HG03442 (cell line): ENCODE measurements around the gene CDK6.

Experiments
- ATAC-seq: cut with Tn5 transposase; IDR thresholded peaks from one replicate; pipeline ENCODE4 v1.9.1; 2021; ENCODE audit warnings: mild to moderate bottlenecking, moderate library complexity; ENCODE audit not compliant: unreplicated experiment

CDK6 gene

DNA sequence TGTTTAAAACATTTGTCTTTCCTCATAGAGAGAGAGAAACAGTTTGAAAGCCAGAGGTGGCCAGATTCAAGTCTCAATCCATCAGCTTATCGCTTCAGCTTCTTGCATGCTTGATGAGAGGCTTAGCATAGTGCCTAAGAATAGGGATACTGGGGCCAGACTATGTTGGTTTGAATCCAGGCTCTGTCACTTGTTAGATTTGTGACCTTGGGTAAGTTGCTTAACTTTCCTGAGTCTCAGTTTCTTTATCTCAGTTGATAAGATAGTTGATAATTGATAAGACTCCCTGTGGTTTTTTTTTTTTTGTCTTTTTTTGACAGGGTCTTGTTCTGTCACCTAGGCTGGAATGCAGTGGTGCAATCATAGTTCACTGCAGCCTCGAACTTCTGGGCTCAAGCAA lies 12.1 kb upstream of the CDK6 start:
- ATAC-seq, result no peak

DNA sequence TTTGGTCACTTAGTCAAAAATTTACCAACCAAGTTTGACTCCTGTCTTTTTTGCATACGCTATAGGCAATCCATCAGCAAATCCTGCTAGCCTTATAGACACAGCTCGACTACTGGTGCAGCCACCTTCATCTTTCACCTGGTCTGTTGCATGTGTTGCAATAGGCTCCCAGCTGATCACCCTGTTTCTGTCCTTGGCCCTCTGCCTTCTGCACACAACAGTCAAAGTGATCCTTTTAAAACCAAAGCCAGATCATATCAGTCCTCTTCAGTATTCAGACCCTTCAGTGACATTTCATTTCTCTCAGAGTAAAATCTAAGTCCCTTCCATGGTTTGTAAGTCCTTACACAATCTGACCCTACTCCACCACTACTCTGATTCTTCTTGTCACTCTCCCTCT lies 10.9 kb upstream of the CDK6 start:
- no peak for ATAC-seq

- ATAC-seq, result no peak
Measured at GRCh38 chr7:92845736-92846135, 9.4 kb upstream of the CDK6 start.

GRCh38 chr7:92843781-92844180 lies 7.4 kb upstream of the CDK6 start:
- no peak for ATAC-seq

DNA sequence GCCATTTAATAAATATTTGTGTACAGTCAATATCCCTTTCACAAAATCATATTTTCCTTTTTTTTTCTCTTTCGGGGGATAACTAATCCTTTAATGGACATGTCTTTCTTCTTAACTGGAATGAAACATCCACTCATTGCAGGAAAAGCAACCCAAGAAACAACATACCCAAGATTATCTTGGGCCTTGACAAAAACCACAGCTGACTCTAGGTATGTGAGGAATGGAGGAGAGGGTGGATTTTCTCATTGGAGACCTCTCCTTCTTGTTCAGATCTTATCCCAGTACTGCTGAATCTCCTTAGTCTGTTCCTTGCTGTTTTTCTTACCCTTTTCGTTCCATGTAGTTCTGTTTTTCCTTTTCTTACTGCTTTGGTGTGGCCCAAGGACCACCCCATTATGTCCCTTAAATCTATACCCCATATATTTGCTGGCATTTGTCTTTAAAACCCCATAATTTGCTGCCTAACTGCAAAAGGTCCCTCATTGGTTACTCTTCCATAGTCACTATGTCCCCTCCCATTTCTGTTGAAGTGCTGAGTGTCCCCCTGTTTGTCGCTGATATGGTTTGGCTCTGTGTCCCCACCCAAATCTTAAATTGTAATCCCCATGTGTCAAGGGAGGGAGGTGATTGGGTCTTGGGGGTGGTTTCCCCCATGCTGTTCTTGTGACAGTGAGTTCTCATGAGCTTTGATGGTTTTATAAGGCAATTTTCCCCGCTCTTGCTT lies 6.8 kb upstream of the CDK6 start:
- ATAC-seq, result no peak

GRCh38 chr7:92841192-92841591 lies 4.8 kb upstream of the CDK6 start:
- ATAC-seq, result no peak

GRCh38 chr7:92840316-92840715 lies 3.9 kb upstream of the CDK6 start:
- no peak for ATAC-seq

DNA sequence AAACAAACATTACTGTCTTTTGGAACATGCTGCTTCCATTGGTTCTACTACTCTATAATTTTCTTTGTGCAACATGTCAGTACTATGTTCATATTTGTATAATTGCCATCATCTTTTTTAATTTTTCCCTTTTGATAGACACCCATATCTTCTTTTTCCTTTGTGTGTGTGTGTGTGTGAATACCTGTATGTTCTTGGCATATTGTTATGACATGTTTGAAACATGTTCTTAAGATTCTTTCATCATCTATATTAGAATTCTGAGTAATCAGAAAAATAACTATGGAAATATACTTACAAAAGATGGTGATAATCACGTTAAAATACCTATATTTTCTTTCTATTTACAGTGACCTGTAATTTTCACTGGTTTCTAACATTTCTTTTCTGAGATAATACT lies 3.5 kb upstream of the CDK6 start:
- ATAC-seq, result no peak

DNA sequence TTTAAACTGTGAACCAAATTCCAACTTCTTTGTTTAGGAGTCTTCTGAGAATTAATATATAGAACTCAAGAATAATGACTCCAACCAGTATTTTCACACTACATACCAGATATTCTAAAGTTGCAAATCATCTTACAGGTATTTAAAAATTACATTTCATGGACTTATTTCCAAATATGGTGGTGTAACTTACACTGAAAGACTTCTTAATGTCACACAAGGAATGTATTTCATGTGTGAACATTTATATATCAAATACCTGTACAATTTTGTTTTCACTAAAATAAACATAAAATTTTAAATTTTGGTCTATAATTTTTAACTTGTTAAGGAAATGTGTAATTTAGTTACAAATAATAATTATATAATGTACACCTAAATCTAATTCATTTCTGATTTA lies 2.6 kb upstream of the CDK6 start:
- ATAC-seq, result no peak

GRCh38 chr7:92837000-92837749 lies 802 bp upstream of the CDK6 start:
- ATAC-seq, result no peak

- no peak for ATAC-seq
Measured at GRCh38 chr7:92835851-92836488, 403 bp downstream of the CDK6 start.

DNA sequence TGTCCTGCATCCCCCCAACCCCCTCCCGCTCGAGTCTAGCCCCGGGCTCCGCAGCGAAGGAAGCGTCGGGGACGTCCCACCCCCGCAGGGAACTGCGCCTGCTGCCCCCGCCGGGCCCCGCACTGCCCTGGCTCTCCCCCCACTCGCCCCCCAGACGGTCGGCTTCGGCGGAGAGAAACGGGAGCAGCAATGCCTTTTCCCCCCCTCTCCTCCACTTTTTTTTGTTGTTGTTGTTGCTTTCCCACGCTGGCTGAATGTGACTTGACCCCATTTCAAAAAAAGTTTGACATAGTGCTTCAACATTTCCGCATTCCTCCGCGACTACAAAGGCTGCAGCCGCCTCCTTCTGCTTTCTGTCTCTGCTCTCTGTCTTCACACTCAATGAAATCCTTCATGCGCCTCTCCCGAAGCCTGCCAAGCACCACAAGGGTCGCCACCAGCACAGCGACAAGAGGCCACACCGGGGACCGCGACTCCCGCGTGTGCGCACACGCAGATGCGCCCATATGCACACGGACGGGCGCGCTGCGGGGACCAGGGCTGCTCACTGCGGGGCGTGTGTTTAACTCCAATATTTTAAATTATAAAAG lies 1.0 kb downstream of the CDK6 start:
- no peak for ATAC-seq

- ATAC-seq, result no peak
Measured at GRCh38 chr7:92834507-92835260, 1.7 kb downstream of the CDK6 start.

DNA sequence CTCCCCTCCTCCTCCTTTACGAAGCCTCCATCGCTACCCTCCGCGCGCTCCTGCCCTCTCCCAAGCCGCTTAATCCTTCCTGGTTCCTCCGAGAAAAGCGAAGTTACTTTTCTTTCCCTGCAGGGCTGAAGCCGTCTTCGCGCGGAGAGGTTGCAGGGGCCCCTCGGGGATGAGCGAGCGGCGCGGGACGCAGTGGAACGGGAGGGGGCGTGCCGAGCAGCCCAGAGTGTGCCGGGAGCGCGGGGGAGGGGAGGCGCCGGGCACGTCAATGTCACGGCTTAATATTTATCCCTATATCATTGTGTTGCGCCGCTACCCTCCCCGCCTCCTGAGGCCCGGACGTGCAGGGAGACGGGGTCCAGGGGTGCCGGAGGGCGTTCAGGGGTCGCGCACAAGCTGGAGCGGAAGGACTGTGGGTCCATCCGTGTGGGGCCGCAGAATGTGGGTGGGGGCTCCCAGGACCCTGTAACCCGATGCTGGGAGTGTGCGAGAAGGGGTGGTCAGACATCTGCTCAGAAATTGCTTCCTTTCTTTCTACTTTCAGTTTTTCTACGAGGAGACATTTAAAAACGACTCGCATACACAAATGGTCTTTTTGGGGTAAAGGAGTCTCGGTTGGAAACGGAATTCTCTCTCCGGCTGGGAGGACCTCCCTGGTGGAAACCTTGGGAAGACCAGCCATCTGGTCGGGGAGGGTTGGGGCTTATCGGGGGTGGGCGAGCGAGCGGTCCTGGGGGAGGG lies 2.4 kb downstream of the CDK6 start:
- peak; percentile 38 for ATAC-seq

DNA sequence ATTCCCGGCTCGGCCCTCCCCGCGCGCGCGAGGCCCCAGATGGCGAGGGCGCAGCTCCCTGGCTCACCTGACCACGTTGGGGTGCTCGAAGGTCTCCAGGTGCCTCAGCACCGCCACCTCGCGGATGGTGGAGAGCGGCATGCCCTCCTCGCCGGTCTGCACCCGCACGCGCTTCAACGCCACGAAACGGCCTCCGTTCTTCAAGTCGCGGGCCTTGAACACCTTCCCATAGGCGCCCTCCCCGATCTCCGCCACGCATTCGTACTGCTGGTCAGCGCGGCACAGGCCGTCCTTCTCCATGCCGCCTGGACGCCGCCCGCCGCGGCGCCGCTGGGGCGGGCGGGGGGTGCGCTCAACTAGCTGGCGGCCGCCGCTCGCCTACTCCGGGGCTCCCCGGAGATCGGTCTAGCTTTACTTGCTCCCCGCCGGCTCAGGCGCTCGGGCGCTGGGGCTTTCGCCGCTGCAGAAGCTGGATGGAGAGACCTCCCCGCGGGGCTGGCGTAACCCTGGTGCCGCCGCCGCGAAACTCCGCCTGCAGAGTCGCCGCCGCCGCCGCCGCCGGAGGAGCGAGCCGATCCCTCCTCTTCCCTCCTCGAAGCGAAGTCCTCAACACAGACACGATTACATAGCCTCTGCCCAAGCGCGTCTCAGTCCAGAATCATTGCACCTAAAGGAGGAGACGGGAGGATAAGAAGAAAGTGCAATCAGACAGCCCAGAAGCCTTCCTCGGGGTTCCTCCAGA lies 3.2 kb downstream of the CDK6 start:
- ATAC-seq, result peak; percentile 59

DNA sequence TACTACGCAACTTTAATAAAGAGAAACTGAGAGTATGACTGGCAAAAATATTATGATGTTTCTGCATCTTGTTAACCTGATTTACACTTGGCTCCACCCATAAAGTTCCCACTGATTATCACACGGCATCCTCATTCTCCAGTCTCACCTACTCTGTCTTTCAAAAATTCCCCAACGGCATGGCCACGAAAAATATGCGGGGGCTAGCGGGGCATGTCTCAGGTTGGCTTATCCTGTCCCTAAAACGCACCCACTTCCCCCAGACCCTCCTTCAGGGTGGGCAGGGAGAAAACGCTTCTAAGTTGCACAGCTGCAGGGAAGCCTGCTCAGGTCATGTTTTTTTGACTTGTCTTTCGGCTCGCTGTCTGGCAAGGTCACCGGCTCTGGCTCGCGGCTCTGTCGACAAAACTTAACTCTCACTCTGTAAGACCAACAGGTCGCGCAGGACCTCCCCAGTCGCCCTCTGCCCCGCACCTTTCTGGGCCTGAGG lies 3.8 kb downstream of the CDK6 start:
- peak; percentile 0 for ATAC-seq

- ATAC-seq, result no peak
Measured at GRCh38 chr7:92831716-92832533, 4.4 kb downstream of the CDK6 start.

DNA sequence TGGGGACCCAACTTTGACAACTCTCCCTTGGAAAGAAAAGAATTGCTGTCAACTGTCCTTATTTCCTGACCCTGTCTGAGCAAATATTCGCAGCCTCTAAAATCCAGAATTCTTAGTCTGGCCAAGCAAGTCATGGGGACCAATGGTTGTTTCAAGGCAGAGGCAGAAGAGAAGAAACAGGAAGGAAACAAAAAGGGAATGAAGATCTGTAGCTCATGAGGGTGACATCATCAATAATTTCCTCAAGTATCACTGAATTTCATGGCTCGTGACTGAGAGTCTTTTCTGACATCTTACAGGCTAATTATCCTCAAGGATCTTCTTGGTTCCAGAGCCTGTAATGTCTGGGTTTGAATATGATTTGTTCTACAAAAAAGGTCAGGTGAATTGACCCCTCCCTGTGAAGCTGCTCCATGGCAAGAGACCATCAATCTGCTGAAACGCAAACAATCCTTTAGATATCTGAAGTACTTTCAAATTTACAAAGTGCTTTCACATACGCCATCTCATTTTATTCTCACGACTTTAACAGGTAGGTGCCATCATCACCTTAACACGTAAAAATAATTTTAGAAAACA lies 5.8 kb downstream of the CDK6 start:
- ATAC-seq, result no peak
